ENCODE results near the gene ZC2HC1B.

GRCh38 chr6:143859891-143860660, 4.2 kb upstream of the ZC2HC1B start:
- no peak for TF ChIP-seq POLR2A (IDR thresholded peaks at IDR 0.05)
- no peak for TF ChIP-seq CTCF (IDR thresholded peaks at IDR 0.05)
